ENCODE results near the gene HSPB2.

HSPB2 gene

GRCh38 chr11:111961389-111962300 lies 49.1 kb downstream of the HSPB2 start:
- H3K4me3 ChIP-seq (ENCODE audit: low read depth, low read length) = no peak overlapping the region
- DNase-seq (ENCODE audit: low read depth) = no peak
